HFF-Myc (cell line): Measurements from ENCODE around the gene SPOCK2.

Experiments
- DNase-seq: peaks from one replicate; pipeline ENCODE4 v3.0.0-alpha.2; 2011; ENCODE audit warnings: low read depth; ENCODE audit errors: extremely low read depth
- H3K4me3 ChIP-seq: replicated peaks from 2 replicates; pipeline ENCODE4 v1.5.1; 2011; ENCODE audit warnings: low read depth, mild to moderate bottlenecking, control low read depth, low read length
- TF ChIP-seq, protein P1 (sequence below): IDR thresholded peaks from 2 replicates; pipeline ENCODE4 v1.5.1; 2012; ENCODE audit warnings: mild to moderate bottlenecking, low read depth, low read length, control low read depth; ENCODE audit errors: missing control alignments

SPOCK2 gene

DNA sequence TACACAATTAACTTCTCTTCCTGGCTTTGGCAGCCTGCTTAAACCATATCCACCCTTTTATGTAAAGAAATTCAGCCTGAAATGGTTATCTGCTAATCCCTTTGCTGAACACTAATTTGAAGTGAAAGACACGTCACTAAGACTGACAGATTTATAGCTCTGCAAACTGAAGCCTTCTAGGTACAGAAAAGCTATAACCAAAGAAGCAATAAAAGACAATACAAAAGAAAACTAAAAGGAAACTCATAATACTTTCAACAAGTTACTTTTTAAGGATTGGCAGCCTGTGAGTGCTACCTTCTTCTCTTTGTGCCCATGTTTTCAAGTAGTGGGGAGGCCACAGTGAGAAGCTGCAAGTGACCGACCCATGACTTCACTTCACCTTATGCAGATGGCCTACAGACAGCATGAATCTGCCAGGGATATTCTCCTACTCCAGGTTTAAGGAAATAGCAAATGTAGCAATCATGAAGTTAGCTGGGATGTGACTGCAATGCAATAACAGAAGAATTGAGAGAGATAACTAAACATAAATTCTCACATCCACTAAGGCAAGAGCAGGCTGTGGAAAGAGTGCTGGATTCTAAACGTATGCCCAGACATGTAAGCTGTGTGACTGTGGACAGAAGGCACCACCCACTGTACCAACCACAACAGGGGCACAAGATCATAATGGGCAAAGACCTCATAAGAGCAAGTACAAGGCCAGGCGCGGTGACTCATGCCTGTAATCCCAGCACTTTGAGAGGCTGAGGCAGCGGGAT, 10.7 kb upstream of the SPOCK2 start:
- no peak overlapping the region for H3K4me3 ChIP-seq
- TF ChIP-seq, protein P1, sequence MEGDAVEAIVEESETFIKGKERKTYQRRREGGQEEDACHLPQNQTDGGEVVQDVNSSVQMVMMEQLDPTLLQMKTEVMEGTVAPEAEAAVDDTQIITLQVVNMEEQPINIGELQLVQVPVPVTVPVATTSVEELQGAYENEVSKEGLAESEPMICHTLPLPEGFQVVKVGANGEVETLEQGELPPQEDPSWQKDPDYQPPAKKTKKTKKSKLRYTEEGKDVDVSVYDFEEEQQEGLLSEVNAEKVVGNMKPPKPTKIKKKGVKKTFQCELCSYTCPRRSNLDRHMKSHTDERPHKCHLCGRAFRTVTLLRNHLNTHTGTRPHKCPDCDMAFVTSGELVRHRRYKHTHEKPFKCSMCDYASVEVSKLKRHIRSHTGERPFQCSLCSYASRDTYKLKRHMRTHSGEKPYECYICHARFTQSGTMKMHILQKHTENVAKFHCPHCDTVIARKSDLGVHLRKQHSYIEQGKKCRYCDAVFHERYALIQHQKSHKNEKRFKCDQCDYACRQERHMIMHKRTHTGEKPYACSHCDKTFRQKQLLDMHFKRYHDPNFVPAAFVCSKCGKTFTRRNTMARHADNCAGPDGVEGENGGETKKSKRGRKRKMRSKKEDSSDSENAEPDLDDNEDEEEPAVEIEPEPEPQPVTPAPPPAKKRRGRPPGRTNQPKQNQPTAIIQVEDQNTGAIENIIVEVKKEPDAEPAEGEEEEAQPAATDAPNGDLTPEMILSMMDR, result no peak
- DNase-seq, result no peak

- TF ChIP-seq, protein P1, result no peak
- DNase-seq, result no peak
- H3K4me3 ChIP-seq, result no peak overlapping the region
Observed at GRCh38 chr10:72098301-72098835, 10.0 kb upstream of the SPOCK2 start.

- H3K4me3 ChIP-seq, result no peak overlapping the region
- TF ChIP-seq, protein P1, result no peak
- no peak for DNase-seq
Observed at GRCh38 chr10:72097448-72098300, 9.3 kb upstream of the SPOCK2 start.

DNA sequence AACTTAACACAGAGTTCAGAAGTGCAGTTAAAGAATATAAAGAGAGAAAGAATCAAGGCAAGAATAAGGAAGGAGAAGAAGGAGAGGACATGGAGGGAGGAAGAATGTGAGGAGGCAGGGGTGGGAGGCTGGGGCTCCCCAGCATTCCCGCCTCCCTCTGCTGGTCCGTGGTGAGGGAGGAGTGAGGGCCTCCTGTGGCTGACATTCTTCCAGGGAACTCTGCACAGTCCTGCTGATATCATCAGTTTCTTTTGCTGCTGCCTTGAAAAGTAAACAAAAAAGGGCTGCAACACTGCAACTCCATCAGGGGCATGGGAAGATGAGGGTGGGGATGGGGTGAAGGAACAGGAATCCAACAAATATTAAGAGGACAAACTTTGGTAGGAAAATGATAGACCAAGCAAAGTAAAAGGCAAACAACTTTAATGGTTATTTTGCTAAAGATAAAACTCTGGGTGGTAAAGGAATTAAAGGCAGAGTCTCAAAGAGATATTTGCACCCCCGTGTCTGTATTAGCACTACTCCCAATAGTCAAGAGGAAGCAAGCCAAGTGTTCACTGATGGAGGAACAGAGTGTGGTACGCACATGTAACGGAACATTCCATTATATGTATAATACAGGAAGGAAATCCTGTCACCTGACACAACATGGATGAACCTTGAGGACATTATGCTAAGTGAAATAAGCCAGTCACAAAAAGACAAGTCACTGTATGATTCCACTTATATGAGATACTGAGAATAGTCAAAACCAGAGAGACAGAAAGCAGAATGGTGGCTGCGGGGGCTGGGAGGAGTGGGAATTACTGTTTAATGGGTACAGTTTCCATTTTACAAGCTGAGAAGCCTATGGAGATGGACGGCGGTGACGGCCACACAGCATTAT, 8.0 kb upstream of the SPOCK2 start:
- DNase-seq, result no peak
- H3K4me3 ChIP-seq, result no peak overlapping the region
- TF ChIP-seq, protein P1, result no peak

GRCh38 chr10:72095195-72095594, 6.8 kb upstream of the SPOCK2 start:
- H3K4me3 ChIP-seq, result no peak overlapping the region
- TF ChIP-seq, protein P1, result no peak
- no peak for DNase-seq

DNA sequence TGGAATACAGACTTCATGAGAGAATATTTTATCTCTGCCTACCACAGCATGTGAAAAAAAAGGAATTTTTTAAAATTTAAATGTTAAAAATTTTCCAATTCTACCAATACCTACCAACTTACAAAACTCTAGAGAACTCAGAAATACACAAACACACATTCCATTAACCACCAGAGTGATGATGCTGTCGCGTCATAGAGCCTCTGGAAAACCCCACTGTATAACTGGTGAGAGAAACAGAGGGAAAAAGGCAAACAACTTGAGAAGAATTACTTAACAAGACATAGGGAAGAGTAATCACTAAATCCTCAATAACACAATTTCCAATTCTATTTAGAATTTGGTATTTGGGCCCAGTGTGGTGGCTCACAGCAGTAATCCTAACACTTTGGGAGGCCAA, 6.2 kb upstream of the SPOCK2 start:
- no peak overlapping the region for H3K4me3 ChIP-seq
- TF ChIP-seq, protein P1, result no peak
- DNase-seq, result no peak
